Panc1 (cell line): ENCODE results near the gene SLC38A9.

Source experiments
- TCF7L2 ChIP-seq: IDR thresholded peaks from 2 replicates; pipeline ENCODE4 v1.6.1; 2011; ENCODE audit warnings: mild to moderate bottlenecking, low read depth, low read length, inconsistent platforms
- TF ChIP-seq, protein P1 (sequence below): fragments of 450-650 bp; IDR thresholded peaks from 2 replicates; pipeline ENCODE4 v1.5.1; 2017; ENCODE audit warnings: mild to moderate bottlenecking

DNA sequence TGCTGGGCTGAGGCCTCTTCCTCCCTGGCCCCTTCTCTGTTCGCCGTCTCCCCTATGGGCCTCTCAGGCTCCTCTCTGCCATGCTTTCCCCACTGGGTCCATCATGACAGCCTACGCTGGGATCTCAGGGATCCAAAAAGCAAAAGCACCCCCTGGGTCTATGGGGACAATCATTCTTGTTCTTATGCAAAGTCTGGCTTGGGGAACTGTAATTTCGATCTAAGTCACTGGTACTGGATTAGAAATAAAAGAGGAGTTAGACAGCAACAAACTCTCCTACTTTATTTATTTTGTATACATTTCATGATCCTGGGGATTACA, 86.6 kb downstream of the SLC38A9 start:
- TF ChIP-seq, protein P1, sequence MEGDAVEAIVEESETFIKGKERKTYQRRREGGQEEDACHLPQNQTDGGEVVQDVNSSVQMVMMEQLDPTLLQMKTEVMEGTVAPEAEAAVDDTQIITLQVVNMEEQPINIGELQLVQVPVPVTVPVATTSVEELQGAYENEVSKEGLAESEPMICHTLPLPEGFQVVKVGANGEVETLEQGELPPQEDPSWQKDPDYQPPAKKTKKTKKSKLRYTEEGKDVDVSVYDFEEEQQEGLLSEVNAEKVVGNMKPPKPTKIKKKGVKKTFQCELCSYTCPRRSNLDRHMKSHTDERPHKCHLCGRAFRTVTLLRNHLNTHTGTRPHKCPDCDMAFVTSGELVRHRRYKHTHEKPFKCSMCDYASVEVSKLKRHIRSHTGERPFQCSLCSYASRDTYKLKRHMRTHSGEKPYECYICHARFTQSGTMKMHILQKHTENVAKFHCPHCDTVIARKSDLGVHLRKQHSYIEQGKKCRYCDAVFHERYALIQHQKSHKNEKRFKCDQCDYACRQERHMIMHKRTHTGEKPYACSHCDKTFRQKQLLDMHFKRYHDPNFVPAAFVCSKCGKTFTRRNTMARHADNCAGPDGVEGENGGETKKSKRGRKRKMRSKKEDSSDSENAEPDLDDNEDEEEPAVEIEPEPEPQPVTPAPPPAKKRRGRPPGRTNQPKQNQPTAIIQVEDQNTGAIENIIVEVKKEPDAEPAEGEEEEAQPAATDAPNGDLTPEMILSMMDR = no peak
- TF ChIP-seq TCF7L2 = no peak
